GM12864 (cell line): ENCODE measurements around the gene DRD4.

Source experiments
- DNase-seq: peaks from one replicate; pipeline ENCODE4 v3.0.0-alpha.2; 2011; ENCODE audit warnings: low read depth
- H3K4me3 ChIP-seq: 2 replicates; pipeline ENCODE4 v1.5.1; 2011; ENCODE audit warnings: mild to moderate bottlenecking, low read depth, low read length, control low read depth
- TF ChIP-seq, protein P1 (sequence below): IDR thresholded peaks from 2 replicates; pipeline ENCODE4 v1.5.1; 2011; ENCODE audit warnings: low read depth, mild to moderate bottlenecking, moderate library complexity, low read length, control low read depth, inconsistent platforms; ENCODE audit errors: missing control alignments

Gene DRD4

DNA sequence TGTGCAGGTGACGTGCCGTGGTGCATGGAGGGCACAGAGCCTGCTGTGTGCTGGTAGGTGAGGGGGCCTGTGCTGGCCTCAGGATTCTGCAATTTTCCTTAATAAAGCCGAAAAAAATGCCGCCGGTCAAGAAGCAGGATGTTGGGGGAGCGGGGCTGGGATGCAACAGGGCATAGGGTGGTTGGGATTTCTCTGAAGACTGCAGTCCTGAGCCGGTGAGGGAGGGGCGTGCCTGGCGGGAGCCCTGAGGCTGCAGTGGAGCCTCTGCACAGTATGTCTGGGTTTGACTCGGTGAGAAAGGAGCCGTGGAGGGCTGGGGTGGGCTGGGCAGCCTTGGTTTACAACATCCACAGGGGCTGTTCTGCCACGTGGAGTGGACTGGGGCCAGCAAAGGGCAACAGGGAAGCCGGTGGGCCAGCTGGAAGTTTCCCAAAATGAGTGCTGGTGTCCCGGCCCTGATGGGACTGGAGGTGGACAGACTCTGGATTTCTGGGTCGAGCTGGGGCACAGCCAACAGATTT is 13.7 kb upstream of the DRD4 start:
- TF ChIP-seq, protein P1, sequence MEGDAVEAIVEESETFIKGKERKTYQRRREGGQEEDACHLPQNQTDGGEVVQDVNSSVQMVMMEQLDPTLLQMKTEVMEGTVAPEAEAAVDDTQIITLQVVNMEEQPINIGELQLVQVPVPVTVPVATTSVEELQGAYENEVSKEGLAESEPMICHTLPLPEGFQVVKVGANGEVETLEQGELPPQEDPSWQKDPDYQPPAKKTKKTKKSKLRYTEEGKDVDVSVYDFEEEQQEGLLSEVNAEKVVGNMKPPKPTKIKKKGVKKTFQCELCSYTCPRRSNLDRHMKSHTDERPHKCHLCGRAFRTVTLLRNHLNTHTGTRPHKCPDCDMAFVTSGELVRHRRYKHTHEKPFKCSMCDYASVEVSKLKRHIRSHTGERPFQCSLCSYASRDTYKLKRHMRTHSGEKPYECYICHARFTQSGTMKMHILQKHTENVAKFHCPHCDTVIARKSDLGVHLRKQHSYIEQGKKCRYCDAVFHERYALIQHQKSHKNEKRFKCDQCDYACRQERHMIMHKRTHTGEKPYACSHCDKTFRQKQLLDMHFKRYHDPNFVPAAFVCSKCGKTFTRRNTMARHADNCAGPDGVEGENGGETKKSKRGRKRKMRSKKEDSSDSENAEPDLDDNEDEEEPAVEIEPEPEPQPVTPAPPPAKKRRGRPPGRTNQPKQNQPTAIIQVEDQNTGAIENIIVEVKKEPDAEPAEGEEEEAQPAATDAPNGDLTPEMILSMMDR: no peak

DNA sequence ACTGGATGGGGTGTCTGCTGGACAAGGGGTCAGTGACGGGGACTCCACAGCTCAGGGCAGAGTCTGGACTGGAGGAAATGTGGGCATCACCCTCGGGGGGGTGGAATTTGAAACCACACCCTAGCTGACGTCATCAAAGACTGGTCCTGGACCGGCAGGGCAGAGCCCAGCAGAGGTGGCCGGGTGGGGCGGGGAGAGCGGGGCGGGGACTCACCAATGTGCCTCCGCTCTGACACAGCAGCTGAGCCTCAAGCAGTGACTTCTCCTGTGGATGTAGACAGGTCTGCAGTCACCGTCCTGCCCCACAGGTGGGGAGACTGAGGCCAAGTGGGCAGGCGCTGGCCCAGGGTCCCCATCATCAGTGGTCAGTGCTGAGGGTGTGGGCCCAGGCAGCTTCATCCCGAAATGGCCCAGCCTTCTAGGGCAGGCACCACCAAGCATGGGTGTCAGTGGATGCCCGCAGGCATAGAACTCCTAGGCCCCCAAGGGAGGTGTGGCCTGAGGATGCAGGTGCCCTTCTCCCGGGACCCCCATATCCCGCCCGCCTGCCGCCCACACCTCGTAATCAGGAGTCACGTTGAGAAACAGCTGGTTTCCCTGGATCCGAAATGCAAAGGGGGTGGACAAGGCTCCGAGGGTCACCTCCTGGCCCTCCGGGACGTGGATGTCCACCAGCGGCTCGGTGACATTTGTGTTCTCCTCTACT is 12.9 kb upstream of the DRD4 start:
- DNase-seq: no peak
- no peak overlapping the region for H3K4me3 ChIP-seq
- TF ChIP-seq, protein P1: no peak

More for the DNA sequence above, 13.7 kb upstream of the DRD4 start:
- H3K4me3 ChIP-seq: no peak overlapping the region
- DNase-seq: no peak

DNA sequence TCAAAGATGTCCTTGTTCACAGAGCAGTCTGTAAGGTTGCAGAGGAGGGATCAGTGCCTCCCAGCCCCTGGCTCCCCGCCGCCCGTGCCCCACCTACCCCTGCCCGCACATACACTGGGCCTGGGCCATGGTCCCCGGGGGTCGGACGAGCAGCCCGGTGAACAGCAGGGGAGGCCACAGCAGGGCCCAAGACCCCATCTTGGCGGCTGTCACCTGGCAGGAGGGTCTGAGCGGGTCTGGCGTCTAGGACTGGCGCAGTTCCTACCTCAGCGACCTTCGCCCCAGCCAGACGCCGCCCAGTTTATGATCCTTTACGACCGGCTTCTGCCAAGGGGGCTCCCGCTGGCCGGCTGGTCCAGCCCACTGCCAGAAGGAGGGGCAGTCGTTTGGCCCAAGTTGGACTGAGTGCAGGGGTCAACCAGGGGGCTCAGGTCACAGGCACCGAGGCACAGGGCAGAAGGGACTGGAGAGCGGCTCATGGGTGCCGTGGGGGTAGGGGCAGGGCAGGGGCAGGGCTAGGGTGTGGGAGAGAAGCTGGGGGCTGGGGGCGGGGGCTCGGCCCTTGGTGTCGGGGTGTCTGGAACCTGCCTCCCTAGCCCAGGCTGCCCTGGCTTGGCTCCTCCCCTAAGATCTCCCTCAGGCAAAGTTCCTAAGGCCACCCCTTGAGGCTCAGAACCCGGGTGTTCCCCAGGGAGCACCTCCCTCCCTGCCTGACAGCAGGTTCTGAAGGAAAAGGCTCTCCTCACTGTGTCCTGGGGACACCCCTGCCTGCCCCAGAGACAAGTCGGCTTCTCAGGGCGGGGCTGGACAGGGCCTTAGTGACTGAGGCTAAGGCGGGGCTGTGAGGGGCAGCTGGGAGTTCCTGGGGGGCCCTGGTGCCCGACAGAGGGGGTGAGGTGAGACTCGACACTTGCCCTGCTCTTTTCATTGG is 12.1 kb upstream of the DRD4 start, which contains the start of gene CDHR5:
TSS of gene CDHR5 (minus strand) at position 251 of the 931 bp plus-strand sequence. CDS start at position 198, 53 bp downstream.
- no peak for DNase-seq
- TF ChIP-seq, protein P1: no peak
- no peak within 1 kb of the TSS for H3K4me3 ChIP-seq

DNA sequence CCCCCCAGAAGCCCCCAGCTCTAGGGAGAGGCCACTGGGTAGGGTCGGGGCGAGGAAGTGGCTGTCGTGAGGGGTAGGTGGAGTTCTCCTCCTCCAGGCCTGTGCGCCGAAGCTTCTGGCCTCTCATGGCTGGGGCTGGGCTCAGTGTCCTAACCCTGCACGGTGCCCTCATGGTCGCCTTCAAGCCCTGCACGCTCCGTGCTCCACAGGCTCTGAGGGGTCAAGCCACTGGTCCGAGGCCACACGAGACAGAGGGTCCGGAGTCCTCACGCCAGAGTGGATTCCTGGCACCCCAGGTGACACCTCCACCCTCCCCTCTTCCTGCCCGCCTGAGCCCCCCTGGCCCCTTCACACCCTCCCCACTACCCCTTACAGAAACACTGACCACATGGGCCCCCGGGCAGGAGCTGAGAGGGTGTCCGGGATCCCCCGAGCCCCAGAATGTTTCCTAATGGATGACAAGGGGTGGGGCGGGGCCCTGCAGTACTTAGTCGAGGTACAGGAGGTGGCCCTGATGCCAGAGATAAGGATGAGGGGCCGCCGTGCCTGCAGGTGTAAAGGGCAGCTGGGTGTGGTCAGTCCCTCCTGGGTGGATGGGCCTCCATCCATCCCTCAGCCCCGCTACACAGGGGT is 11.3 kb upstream of the DRD4 start:
- TF ChIP-seq, protein P1: no peak
- H3K4me3 ChIP-seq: no peak overlapping the region
- no peak for DNase-seq

DNA sequence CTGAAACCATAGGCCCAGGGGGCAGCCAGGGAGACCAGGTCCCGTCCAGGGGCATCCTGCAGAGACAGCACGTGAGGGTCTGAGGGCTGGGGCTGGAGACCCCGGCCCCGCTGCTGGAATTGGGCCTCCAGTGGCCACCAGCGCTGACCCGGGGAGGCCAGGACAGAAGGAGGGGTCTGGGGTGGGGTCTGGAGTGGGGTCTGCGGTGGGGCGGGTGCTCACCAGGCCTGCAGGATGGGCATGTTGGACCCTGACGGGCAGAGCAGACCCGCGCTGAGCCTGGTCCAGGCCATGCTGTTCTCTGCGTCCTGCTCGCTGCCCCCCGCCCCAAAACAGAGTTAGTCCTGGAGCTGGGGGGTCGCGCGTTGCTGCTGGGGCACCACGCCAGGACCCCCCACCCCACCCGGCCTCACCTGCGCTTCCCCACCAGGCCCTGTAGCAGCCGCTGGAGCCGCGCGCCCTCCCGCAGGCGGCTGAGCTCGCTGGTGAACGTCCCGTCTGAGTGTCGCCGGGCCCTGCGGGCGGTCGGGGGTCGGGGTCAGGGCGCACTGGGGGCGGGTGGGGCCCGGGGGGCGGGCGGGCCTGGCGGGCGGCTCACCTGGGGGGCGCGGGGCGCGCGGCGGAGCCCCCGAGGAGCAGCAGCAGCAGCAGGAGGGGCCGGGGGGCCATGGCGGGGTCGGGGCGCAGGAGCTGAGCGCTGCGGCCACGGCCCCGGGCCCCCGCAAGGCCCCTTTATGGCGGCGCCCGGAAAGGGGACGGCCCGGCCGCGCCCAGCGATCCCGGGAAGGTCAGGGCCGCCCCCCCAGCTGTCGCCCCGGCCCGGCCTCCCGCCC is 10.4 kb upstream of the DRD4 start, which contains the start of gene SCT:
TSS of gene SCT (minus strand) at position 707 of the 833 bp plus-strand sequence. CDS start at position 669, 38 bp downstream.
- DNase-seq: no peak
- TF ChIP-seq, protein P1: no peak
- no peak within 1 kb of the TSS for H3K4me3 ChIP-seq

DNA sequence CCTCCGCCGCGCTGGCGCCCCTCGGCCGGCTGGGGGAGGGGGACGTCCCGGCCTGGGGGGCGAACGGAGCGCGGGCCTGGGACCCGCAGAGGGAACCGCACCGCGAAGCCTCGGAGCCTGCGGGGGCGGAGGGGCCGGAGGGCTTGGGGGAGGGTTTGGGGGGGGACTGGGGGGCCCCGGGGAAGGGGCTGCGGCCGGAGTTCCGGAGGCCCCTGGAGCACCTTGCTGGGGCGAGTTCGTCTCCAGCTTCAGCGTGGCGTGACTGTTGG is 9.8 kb upstream of the DRD4 start:
- TF ChIP-seq, protein P1: no peak
- DNase-seq: no peak
- H3K4me3 ChIP-seq: no peak overlapping the region
